Ovary (tissue), 9 donors: Measurements from ENCODE around the gene GALNT10. TPM values are rescaled to one million over a fixed set of nuclear protein-coding genes. Genes with fewer than 3 reads are reported as not detected.
A peak's percentile ranks its signal among the peaks of the same experiment; 100 is the strongest.

Experiments used
- DNase-seq, 5 donors: peaks; one replicate each; pipeline ENCODE4 v3.0.0-alpha.2; 2019 to 2020
- H3K27ac ChIP-seq, 2 donors: fragments of 200-600 bp; one replicate each; pipeline versions ENCODE4 v1.5.1 to v1.8.0; 2019 to 2022
- H3K27me3 ChIP-seq: fragments of 200-600 bp; one replicate; pipeline ENCODE4 v1.8.0; 2022
- H3K36me3 ChIP-seq: fragments of 200-600 bp; sonication (generic); one replicate; pipeline ENCODE4 v1.5.1; 2019
- H3K4me1 ChIP-seq: one replicate; pipeline ENCODE4 v1.8.1; 2013; ENCODE audit warnings: mild to moderate bottlenecking, moderate library complexity; ENCODE audit not compliant: insufficient read depth
- H3K4me3 ChIP-seq: fragments of 200-600 bp; sonication (generic); one replicate; pipeline ENCODE4 v1.5.1; 2017
- H3K9me3 ChIP-seq, 2 donors: fragments of 200-600 bp in 1 of 2; sonication (generic) in 1 of 2; one replicate each; pipeline versions ENCODE4 v1.5.1 to v1.8.1; 2013 to 2019; ENCODE audit warnings: mild to moderate bottlenecking in 1 of 2, moderate library complexity in 1 of 2
- EP300 ChIP-seq: sonication (generic); formaldehyde crosslinking; IDR thresholded peaks from one replicate; pipeline ENCODE4 v1.6.1; 2017; ENCODE audit warnings: antibody characterized with exemption
- POLR2A ChIP-seq: fragments of 450-650 bp; IDR thresholded peaks from one replicate; pipeline ENCODE4 v1.6.1; 2017; ENCODE audit warnings: antibody characterized with exemption, mild to moderate bottlenecking, moderate library complexity
- WGBS, 3 donors: extraction: QIAGEN DNeasy Blood & Tissue Kit in 1 of 3; methylation state at CpG; one replicate each; pipeline versions ENCODE4 v1.1.5 to v1.1.7; 2013 to 2017; 5-methylcytosine and 5-hydroxymethylcytosine counted together
- intact Hi-C, 4 donors: fragments of 100-400 bp; cut with DNase I; formaldehyde crosslinking; loops; one replicate each; pipeline versions ENCODE4 v1.11.0 to v1.15.1; 2022 to 2023
- polyA plus RNA-seq, 2 donors: library from polyadenylated mRNA; stranded (reverse); fragments of 200-250 nt in 1 of 2; fragments of 350-450 nt in 1 of 2; fragmentation: Illumina TruSeq in 1 of 2; extraction: RNeasy Lipid Tissue Mini Kit (QIAGEN cat#74804) in 1 of 2; gene quantifications; one replicate each; pipeline ENCODE4 v1.2.3, GENCODE V29; 2013 to 2014
- total RNA-seq, 7 donors: library from RNA; depleted of rRNA in 2 of 7; stranded (reverse); fragments of >200 nt in 2 of 7; fragmentation: NEBNext Ultra II Directional in 3 of 7; extraction: Animal tissue kit (Norgen Biotek cat#: 25700) in 3 of 7; gene quantifications; one replicate each; pipeline versions ENCODE4 v1.1.0 to v1.2.4, GENCODE V29; 2016 to 2023
- TF ChIP-seq, protein P1 (sequence below), 3 donors: fragments of 450-650 bp in 2 of 3; fragments of 200-600 bp in 1 of 3; IDR thresholded peaks; one replicate each; pipeline versions ENCODE4 v1.5.1 to v1.8.0; 2016 to 2022; ENCODE audit warnings: antibody characterized with exemption in 3 of 3, mild to moderate bottlenecking in 1 of 3
- donor health status: DM: no; HTN: no; CAD: no; lungs with moderate emphysema.
- donor health status: DM: no; HTN: no; CAD: no.
- donor health status: Bipolar disorder and iron deficiency.
- donor health status: DM: yes; HTN: yes; CAD: no.
- donor health status: DM: no; HTN: no; CAD: no.
- donor health status: DM: yes; HTN: yes; CAD: no.

Gene GALNT10
- total and polyA plus RNA-seq, 9 donors, result 34.5 to 206 (median 88.7) TPM

- intact Hi-C loops, result no loop called here
- no peak overlapping the region for H3K27ac ChIP-seq
- no peaks in the 10 kb centered on the region for H3K9me3 ChIP-seq
- H3K4me1 ChIP-seq, result peaks cover 6% of the 10 kb centered on the region
- no peak overlapping the region for H3K4me3 ChIP-seq
- WGBS, 3 donors, result 93 to 96% (median 94%) methylated on average over 4 of the region's 4 CpGs
- no peak for DNase-seq
- no peaks in the 10 kb centered on the region for H3K27me3 ChIP-seq
- TF ChIP-seq EP300 (no peak), POLR2A (no peak)
- TF ChIP-seq, protein P1, sequence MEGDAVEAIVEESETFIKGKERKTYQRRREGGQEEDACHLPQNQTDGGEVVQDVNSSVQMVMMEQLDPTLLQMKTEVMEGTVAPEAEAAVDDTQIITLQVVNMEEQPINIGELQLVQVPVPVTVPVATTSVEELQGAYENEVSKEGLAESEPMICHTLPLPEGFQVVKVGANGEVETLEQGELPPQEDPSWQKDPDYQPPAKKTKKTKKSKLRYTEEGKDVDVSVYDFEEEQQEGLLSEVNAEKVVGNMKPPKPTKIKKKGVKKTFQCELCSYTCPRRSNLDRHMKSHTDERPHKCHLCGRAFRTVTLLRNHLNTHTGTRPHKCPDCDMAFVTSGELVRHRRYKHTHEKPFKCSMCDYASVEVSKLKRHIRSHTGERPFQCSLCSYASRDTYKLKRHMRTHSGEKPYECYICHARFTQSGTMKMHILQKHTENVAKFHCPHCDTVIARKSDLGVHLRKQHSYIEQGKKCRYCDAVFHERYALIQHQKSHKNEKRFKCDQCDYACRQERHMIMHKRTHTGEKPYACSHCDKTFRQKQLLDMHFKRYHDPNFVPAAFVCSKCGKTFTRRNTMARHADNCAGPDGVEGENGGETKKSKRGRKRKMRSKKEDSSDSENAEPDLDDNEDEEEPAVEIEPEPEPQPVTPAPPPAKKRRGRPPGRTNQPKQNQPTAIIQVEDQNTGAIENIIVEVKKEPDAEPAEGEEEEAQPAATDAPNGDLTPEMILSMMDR (IDR thresholded peaks at IDR 0.05), result no peak
- H3K36me3 ChIP-seq, result no peaks in the 10 kb centered on the region
Measured at GRCh38 chr5:154373326-154373725, 182.8 kb downstream of the GALNT10 start.

GRCh38 chr5:154373729-154374179 is 183.2 kb downstream of the GALNT10 start:
- Histone ChIP-seq H3K9me3 (no peaks in the 10 kb centered on the region), H3K27ac (no peak overlapping the region), H3K27me3 (no peaks in the 10 kb centered on the region), H3K4me1 (peaks cover 6% of the 10 kb centered on the region), H3K36me3 (no peaks in the 10 kb centered on the region), H3K4me3 (no peak overlapping the region)
- no peak for TF ChIP-seq EP300
- TF ChIP-seq, protein P1 (IDR thresholded peaks at IDR 0.05), result no peak
- no peak for TF ChIP-seq POLR2A
- intact Hi-C loops, result no loop called here
- WGBS, 3 donors, result 80 to 81% (median 81%) methylated on average over 8 of the region's 8 CpGs
- no peak for DNase-seq

DNA sequence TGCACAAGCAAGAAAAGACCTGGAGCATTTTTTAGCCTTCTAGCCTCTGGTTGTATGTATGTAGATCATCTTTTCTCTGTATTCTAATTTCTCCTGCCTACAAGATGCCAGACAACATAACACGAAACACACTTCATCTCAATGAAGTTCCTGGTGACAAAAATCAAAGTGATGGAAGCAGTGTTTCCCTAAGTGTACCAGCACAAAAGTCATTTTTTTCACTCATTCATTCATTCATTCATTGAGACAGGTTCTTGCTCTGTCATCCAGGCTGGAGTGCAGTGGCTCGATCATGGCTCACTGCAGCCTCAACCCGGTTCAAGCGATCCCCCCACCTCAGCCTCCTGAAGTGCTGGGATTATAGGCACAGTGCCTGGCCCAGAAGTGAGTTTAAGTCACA is 183.7 kb downstream of the GALNT10 start:
- intact Hi-C loops, result no loop called here
- Histone ChIP-seq H3K4me3 (no peak overlapping the region), H3K27me3 (no peaks in the 10 kb centered on the region), H3K9me3 (no peaks in the 10 kb centered on the region), H3K4me1 (peaks cover 6% of the 10 kb centered on the region), H3K36me3 (no peaks in the 10 kb centered on the region), H3K27ac (no peak overlapping the region)
- TF ChIP-seq EP300 (no peak), POLR2A (no peak)
- no peak for DNase-seq
- 92 to 99% (median 96%) methylated on average over 4 of the region's 4 CpGs for WGBS, 3 donors

DNA sequence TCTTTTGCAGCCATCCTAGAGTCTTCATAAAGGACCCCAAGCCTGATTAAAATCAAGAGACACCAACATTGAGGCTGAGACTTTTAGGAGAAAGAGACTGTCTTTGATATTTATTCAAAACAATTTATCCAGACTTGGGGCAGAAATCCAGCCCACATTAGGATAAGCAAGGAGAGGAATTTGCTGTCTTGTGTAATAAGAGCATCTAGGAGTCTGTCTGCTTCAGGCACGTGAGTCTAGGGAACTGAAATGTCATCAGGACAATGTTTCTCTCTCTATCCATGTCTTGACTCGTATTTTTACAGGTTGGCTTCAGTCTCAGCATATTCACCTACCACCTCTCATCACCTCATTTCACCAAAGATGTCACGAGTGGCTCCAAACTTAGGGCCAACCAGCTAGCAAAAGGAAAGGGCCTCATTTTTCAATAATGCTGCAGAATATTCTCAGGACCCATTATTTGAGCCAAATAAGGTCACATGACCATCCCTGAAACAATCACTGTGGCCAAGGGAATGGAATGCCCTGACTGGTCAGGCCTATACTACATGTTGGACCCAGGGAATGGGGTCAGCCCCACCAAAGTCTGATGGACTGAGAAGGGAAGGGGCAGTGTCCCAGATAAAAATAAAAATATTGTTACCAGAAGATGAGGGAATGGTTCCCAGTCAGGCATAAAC is 184.9 kb downstream of the GALNT10 start:
- WGBS, 3 donors, result 36 to 44% (median 36%) methylated on average over 3 of the region's 3 CpGs
- intact Hi-C loops, result no loop called here
- Histone ChIP-seq H3K27me3 (no peaks in the 10 kb centered on the region), H3K4me3 (no peak overlapping the region), H3K4me1 (peaks cover 6% of the 10 kb centered on the region), H3K27ac (peak overlapping the region in 1 of 2 donors; percentile 17), H3K36me3 (no peaks in the 10 kb centered on the region), H3K9me3 (no peaks in the 10 kb centered on the region)
- TF ChIP-seq, protein P1 (IDR thresholded peaks at IDR 0.05), result no peak
- no peak for TF ChIP-seq EP300
- no peak for TF ChIP-seq POLR2A
- no peak for DNase-seq

- Histone ChIP-seq H3K36me3 (no peaks in the 10 kb centered on the region), H3K4me1 (peaks cover 4% of the 10 kb centered on the region), H3K9me3 (no peaks in the 10 kb centered on the region), H3K27me3 (no peaks in the 10 kb centered on the region), H3K27ac (no peak overlapping the region), H3K4me3 (no peak overlapping the region)
- intact Hi-C loops, result no loop called here
- DNase-seq, result no peak
- 72 to 86% (median 80%) methylated on average over 4 of the region's 4 CpGs for whole genome bisulfite sequencing, 3 donors
- TF ChIP-seq, protein P1 (IDR thresholded peaks at IDR 0.05), result no peak
- no peak for TF ChIP-seq POLR2A
- no peak for TF ChIP-seq EP300
Measured at GRCh38 chr5:154376481-154376880, 185.9 kb downstream of the GALNT10 start.
